Measurements from ENCODE around the gene FAAP100.

GRCh38 chr17:81537343-81537855 is 14.8 kb downstream of the FAAP100 start:
- TF ChIP-seq CTCF (conservative IDR thresholded peaks at IDR 0.05) (peak; percentile 56), EZH2 (IDR thresholded peaks at IDR 0.05; ENCODE audit: low read depth) (no peak)
